Esophagus muscularis mucosa (tissue), 4 donors: Measurements from ENCODE around the gene AHRR. TPM values are rescaled to one million over a fixed set of nuclear protein-coding genes. Genes with fewer than 3 reads are reported as not detected.

ENCODE experiments used
- DNase-seq: peaks from one replicate; pipeline ENCODE4 v3.0.0-alpha.2; 2017; ENCODE audit errors: extremely low spot score
- H3K27ac ChIP-seq, 4 donors: fragments of 200-600 bp; sonication (generic); replicated peaks in 1 of 4; 1 replicate in 3 of 4; 2 replicates in 1 of 4; pipeline ENCODE4 v1.5.1; 2016 to 2019; ENCODE audit warnings: mild to moderate bottlenecking in 1 of 4
- H3K27me3 ChIP-seq, 4 donors: fragments of 200-600 bp; sonication (generic); one replicate each; pipeline versions ENCODE4 v1.5.1 to v1.6.0; 2016 to 2019
- H3K36me3 ChIP-seq, 4 donors: fragments of 200-600 bp; sonication (generic); one replicate each; pipeline ENCODE4 v1.5.1; 2016 to 2019
- H3K4me1 ChIP-seq, 4 donors: fragments of 200-600 bp; sonication (generic); one replicate each; pipeline ENCODE4 v1.5.1; 2016 to 2019
- H3K4me3 ChIP-seq, 4 donors: fragments of 200-600 bp; sonication (generic); 1 replicate in 2 of 4; 2 replicates in 2 of 4; pipeline ENCODE4 v1.5.1; 2016 to 2019; ENCODE audit warnings: mild to moderate bottlenecking in 4 of 4, moderate library complexity in 1 of 4
- H3K9me3 ChIP-seq, 4 donors: fragments of 200-600 bp; sonication (generic); 1 replicate in 3 of 4; 2 replicates in 1 of 4; pipeline ENCODE4 v1.5.1; 2016 to 2019
- EP300 ChIP-seq: sonication (generic); formaldehyde crosslinking; IDR thresholded peaks from one replicate; pipeline ENCODE4 v1.6.1; 2017; ENCODE audit warnings: antibody characterized with exemption
- POLR2A ChIP-seq: fragments of 450-650 bp; IDR thresholded peaks from one replicate; pipeline ENCODE4 v1.6.1; 2017; ENCODE audit warnings: antibody characterized with exemption, moderate library complexity, mild to moderate bottlenecking, low read depth
- POLR2AphosphoS5 ChIP-seq, 2 donors: sonication (generic); formaldehyde crosslinking; IDR thresholded peaks; one replicate each; pipeline ENCODE4 v1.6.1; 2017; ENCODE audit warnings: antibody characterized with exemption in 2 of 2
- WGBS: methylation state at CpG from one replicate; pipeline ENCODE4 v1.1.5; 2018; 5-methylcytosine and 5-hydroxymethylcytosine counted together
- intact Hi-C: fragments of 100-400 bp; cut with DNase I; formaldehyde crosslinking; loops from one replicate; pipeline ENCODE4 v1.15.1; 2023
- total RNA-seq, 4 donors: library from RNA; depleted of rRNA; stranded (reverse); fragments of >200 nt; gene quantifications; one replicate each; pipeline versions ENCODE4 v1.1.0 to v1.2.1, GENCODE V29; 2016
- TF ChIP-seq, protein P1 (sequence below), 3 experiments: fragments of 200-600 bp in 2 of 3; fragments of 450-650 bp in 1 of 3; sonication (generic) in 2 of 3; IDR thresholded peaks; one replicate each; pipeline ENCODE4 v1.5.1; 2017 to 2019; ENCODE audit warnings: antibody characterized with exemption in 3 of 3, mild to moderate bottlenecking in 2 of 3, moderate library complexity in 1 of 3

Gene AHRR
- total RNA-seq, 4 donors from 2014 or later, result 0.33 to 5.5 (median 0.86) TPM

DNA sequence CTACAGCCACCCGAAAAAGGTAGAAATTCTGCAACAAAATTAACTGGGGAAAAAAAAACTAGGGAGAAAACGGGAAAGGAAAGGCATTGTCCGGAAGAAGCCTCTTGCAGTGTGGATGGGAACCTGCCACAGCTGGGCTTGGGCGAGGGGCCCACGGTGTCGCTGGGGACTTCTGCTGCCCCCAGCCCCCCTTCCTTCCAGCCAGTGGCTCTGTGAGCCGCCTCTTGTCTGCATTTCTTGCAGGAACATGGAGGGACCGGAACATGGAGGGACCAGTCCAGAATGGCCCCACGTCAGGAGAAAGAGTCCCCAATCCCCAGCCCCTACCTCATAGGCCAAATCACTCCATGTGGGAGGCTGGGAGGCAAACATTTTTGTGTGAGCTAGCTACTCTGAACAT, 84.5 kb downstream of the AHRR start:
- no peaks in the 10 kb centered on the region for H3K36me3 ChIP-seq
- intact Hi-C loops, result no loop called here

DNA sequence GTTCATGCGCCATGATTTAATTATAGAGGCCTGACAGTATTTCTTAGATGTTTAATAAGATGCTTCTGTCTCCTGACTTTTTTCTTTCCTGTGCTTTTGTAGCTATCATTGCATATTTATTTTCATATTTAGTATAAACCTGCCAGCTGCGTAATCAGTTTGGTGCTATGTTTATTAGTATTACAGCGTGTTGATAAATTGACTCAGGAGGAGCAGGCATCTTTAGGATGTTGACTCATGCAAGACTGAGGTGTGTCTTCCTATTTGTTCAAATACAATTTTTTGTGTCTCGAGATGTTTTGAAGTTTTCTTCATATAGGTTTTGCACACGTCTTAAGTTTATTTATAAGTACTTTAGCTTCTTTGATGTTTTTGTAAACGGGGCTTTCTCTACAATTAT, 85.5 kb downstream of the AHRR start:
- H3K27me3 ChIP-seq, result peaks cover 0 to 10% (median 0%) of the 10 kb centered on the region in 4 donors
- DNase-seq, result no peak
- H3K9me3 ChIP-seq, result no peaks in the 10 kb centered on the region
- no peak overlapping the region for H3K27ac ChIP-seq
- TF ChIP-seq, protein P1, sequence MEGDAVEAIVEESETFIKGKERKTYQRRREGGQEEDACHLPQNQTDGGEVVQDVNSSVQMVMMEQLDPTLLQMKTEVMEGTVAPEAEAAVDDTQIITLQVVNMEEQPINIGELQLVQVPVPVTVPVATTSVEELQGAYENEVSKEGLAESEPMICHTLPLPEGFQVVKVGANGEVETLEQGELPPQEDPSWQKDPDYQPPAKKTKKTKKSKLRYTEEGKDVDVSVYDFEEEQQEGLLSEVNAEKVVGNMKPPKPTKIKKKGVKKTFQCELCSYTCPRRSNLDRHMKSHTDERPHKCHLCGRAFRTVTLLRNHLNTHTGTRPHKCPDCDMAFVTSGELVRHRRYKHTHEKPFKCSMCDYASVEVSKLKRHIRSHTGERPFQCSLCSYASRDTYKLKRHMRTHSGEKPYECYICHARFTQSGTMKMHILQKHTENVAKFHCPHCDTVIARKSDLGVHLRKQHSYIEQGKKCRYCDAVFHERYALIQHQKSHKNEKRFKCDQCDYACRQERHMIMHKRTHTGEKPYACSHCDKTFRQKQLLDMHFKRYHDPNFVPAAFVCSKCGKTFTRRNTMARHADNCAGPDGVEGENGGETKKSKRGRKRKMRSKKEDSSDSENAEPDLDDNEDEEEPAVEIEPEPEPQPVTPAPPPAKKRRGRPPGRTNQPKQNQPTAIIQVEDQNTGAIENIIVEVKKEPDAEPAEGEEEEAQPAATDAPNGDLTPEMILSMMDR (IDR thresholded peaks at IDR 0.05), result no peak
- TF ChIP-seq EP300, result no peak
- TF ChIP-seq POLR2AphosphoS5 (IDR thresholded peaks at IDR 0.05), result no peak
- no peak for TF ChIP-seq POLR2A
- no peaks in the 10 kb centered on the region for H3K4me1 ChIP-seq
- no peaks in the 10 kb centered on the region for H3K36me3 ChIP-seq
- H3K4me3 ChIP-seq, result no peak overlapping the region
- intact Hi-C loops, result no loop called here
- WGBS, result 75% methylated on average over 6 of the region's 6 CpGs

More for the DNA sequence above, 84.5 kb downstream of the AHRR start:
- H3K27me3 ChIP-seq, result peaks cover 0 to 15% (median 0%) of the 10 kb centered on the region in 4 donors
- 78% methylated on average over 9 of the region's 9 CpGs for WGBS
- no peaks in the 10 kb centered on the region for H3K4me1 ChIP-seq
- no peak overlapping the region for H3K27ac ChIP-seq
- H3K4me3 ChIP-seq, result no peak overlapping the region
- no peak for DNase-seq
- TF ChIP-seq POLR2A (no peak), POLR2AphosphoS5 (IDR thresholded peaks at IDR 0.05) (no peak), EP300 (no peak)
- TF ChIP-seq, protein P1 (IDR thresholded peaks at IDR 0.05), result no peak
- H3K9me3 ChIP-seq, result no peaks in the 10 kb centered on the region

DNA sequence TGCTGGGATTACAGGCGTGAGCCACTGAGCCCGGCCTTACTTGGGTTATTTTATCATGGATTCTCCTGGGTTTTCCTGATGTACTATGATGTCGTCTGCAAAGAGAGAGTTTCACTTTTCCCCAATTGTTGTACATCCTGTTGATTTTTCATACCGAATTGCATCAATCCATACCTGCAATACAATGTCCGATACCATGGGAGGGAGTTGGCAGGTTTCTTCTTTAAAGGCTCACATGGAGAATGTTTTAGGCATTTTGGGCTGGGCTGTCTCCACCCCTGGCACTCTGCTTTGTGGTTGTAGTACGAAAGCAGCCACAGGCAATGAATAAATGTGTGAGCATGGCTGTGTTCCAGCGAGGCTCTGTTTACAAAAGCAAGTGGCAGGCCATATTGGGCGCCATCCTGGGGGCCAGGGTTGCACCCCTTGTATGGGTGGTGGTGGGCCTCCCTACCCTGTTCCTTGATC, 86.3 kb downstream of the AHRR start:
- no peaks in the 10 kb centered on the region for H3K36me3 ChIP-seq
- no peaks in the 10 kb centered on the region for H3K4me1 ChIP-seq
- 84% methylated on average over 8 of the region's 8 CpGs for WGBS
- no peak overlapping the region for H3K27ac ChIP-seq
- H3K27me3 ChIP-seq, result peaks cover 0 to 4% (median 0%) of the 10 kb centered on the region in 4 donors
- H3K9me3 ChIP-seq, result no peaks in the 10 kb centered on the region
- TF ChIP-seq POLR2A (no peak), POLR2AphosphoS5 (IDR thresholded peaks at IDR 0.05) (no peak), EP300 (no peak)
- TF ChIP-seq, protein P1 (IDR thresholded peaks at IDR 0.05), result no peak
- no peak for DNase-seq
- no peak overlapping the region for H3K4me3 ChIP-seq
- intact Hi-C loops, result no loop called here

DNA sequence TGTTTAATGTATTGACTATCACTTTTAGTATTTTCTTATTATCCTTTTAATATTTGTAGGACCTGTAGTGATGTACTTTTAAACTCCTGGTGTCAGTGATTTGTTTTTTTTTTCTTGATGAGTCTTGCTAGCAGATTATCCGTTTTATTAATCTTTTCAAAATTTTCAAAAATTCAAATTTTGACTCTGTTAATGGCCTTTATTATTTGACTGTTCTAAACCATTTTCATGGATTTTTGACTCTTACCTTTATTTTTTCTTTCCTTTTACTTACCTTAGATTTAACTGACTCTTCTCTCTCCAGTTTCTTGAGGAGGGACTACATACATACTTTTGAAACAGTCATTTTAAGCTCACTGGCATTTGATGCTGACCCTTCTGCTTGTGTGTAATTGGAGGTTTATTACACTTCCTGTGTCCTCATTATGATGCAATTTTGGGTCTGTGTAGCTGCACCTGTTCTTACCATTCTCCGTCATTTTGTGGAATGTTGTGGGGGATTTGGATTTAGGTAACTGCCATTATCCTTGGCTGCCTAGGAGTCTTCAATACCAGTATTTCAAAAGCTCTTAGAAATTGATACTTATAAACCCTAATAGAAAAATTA, 89.5 kb downstream of the AHRR start:
- Histone ChIP-seq H3K36me3 (no peaks in the 10 kb centered on the region), H3K27me3 (peaks cover 0 to 9% (median 0%) of the 10 kb centered on the region in 4 donors), H3K4me1 (peaks cover 0 to 14% (median 0%) of the 10 kb centered on the region in 4 donors), H3K4me3 (no peak overlapping the region), H3K27ac (no peak overlapping the region), H3K9me3 (no peaks in the 10 kb centered on the region)
- intact Hi-C loops, result no loop called here
- DNase-seq, result no peak
- WGBS, result 84% methylated on average over 2 of the region's 2 CpGs
- no peak for TF ChIP-seq EP300
- no peak for TF ChIP-seq POLR2A
- TF ChIP-seq, protein P1 (IDR thresholded peaks at IDR 0.05), result no peak
- TF ChIP-seq POLR2AphosphoS5 (IDR thresholded peaks at IDR 0.05), result no peak
